Glomerular visceral epithelial cell (primary cell): Measurements from ENCODE around the gene CCNL2.
"Not testable (repeated sequence)": the region's sequence is repeated elsewhere in the genome, so short reads cannot be mapped to it uniquely, and the experiment has no call there.

Experiments used
- DNase-seq: peaks from one replicate; pipeline ENCODE4 v3.0.0-alpha.2; 2016; ENCODE audit errors: extremely low spot score

Gene CCNL2

GRCh38 chr1:1399187-1399871, at the start of gene CCNL2:
Gene CCNL2 (minus strand): TSS chr1:1399335. CDS start chr1:1399306, 29 bp downstream.
- DNase-seq: peak; percentile 99

GRCh38 chr1:1446631-1447030, 47.5 kb upstream of the CCNL2 start:
- DNase-seq: not testable (repeated sequence)

GRCh38 chr1:1442069-1442770, 43.1 kb upstream of the CCNL2 start:
- no peak for DNase-seq

- DNase-seq: peak; percentile 54
Measured at GRCh38 chr1:1441002-1441888, 42.1 kb upstream of the CCNL2 start.

GRCh38 chr1:1440262-1441001, 41.3 kb upstream of the CCNL2 start:
- no peak for DNase-seq

GRCh38 chr1:1439546-1440261, 40.6 kb upstream of the CCNL2 start:
- no peak for DNase-seq

GRCh38 chr1:1438531-1439381, 39.6 kb upstream of the CCNL2 start:
- DNase-seq: no peak

GRCh38 chr1:1437904-1438376, 38.8 kb upstream of the CCNL2 start:
- peak; percentile 91 for DNase-seq

GRCh38 chr1:1437033-1437903, 38.1 kb upstream of the CCNL2 start:
- no peak for DNase-seq

- DNase-seq: no peak
Measured at GRCh38 chr1:1436630-1437032, 37.5 kb upstream of the CCNL2 start.

GRCh38 chr1:1435911-1436629, 36.9 kb upstream of the CCNL2 start:
- no peak for DNase-seq

GRCh38 chr1:1435106-1435903, 36.2 kb upstream of the CCNL2 start, which contains the start of gene VWA1:
Gene VWA1 (plus strand): TSS chr1:1435690. CDS start chr1:1435749, 59 bp downstream.
- peak; percentile 74 for DNase-seq

GRCh38 chr1:1434824-1435105, 35.6 kb upstream of the CCNL2 start:
- DNase-seq: no peak

- DNase-seq: no peak
Measured at GRCh38 chr1:1434131-1434823, 35.1 kb upstream of the CCNL2 start.

GRCh38 chr1:1433804-1434130, 34.6 kb upstream of the CCNL2 start:
- DNase-seq: no peak

- no peak for DNase-seq
Measured at GRCh38 chr1:1432951-1433803, 34.0 kb upstream of the CCNL2 start.
